Type B pancreatic cell (in vitro differentiated cells): ENCODE data around the gene STARD9. TPM values are rescaled to one million over a fixed set of nuclear protein-coding genes. Genes with fewer than 3 reads are reported as not detected.

Experiments
- DNase-seq: peaks from one replicate; pipeline ENCODE4 v3.0.0; 2021; ENCODE audit warnings: mixed read lengths; ENCODE audit not compliant: unreplicated experiment; ENCODE audit errors: extremely low spot score
- H3K27ac Mint-ChIP-seq: 2 replicates; pipeline ENCODE4 v1.8.0; 2021; ENCODE audit warnings: mild to moderate bottlenecking, mixed read lengths
- H3K27me3 Mint-ChIP-seq: 2 replicates; pipeline ENCODE4 v1.8.0; 2021; ENCODE audit warnings: mixed read lengths
- H3K36me3 Mint-ChIP-seq: 2 replicates; pipeline ENCODE4 v1.8.0; 2021; ENCODE audit warnings: mixed read lengths
- H3K4me1 Mint-ChIP-seq: one replicate; pipeline ENCODE4 v1.8.0; 2021; ENCODE audit warnings: mixed read lengths; ENCODE audit not compliant: unreplicated experiment
- H3K4me3 Mint-ChIP-seq: 2 replicates; pipeline ENCODE4 v1.8.0; 2021; ENCODE audit warnings: mild to moderate bottlenecking, mixed read lengths
- H3K9me3 Mint-ChIP-seq: 2 replicates; pipeline ENCODE4 v1.8.0; 2021; ENCODE audit warnings: mixed read lengths
- total RNA-seq: library from RNA; stranded (reverse); gene quantifications from 2 replicates; pipeline ENCODE4 v1.2.1, GENCODE V29; 2021; ENCODE audit warnings: low replicate concordance
- TF ChIP-seq, protein P1 (sequence below): fragments of 200-600 bp; sonication (generic); conservative IDR thresholded peaks from 2 replicates; pipeline ENCODE4 v1.5.0; 2021; ENCODE audit warnings: antibody characterized with exemption, mild to moderate bottlenecking

The STARD9 gene
- total RNA-seq, 1 donor from 2014 or later = 13.7 TPM

DNA sequence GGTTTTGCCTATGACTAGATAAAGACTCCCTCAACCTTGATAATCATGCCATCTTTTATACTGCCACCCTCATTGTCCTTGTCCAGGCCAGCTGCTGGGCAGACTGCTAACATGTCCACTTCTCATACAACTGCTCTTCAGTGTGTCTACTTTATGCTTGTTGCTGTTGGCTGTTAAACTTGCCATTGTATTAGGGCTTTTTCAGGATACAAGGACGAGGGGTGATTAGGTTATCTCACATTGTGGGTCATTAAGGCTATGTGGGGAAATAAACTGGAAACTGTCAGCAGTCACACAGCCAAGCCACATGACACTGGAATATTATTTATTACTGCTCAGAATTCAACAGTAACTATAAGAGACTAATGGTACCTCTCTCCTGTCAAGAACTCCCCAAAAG lies 36.1 kb downstream of the STARD9 start:
- DNase-seq = no peak
- H3K36me3 Mint-ChIP-seq = peaks cover 7% of the 10 kb centered on the region
- no peaks in the 10 kb centered on the region for H3K27me3 Mint-ChIP-seq
- no peak overlapping the region for H3K4me3 Mint-ChIP-seq
- H3K27ac Mint-ChIP-seq = no peak overlapping the region
- peaks cover 12% of the 10 kb centered on the region for H3K4me1 Mint-ChIP-seq
- TF ChIP-seq, protein P1, sequence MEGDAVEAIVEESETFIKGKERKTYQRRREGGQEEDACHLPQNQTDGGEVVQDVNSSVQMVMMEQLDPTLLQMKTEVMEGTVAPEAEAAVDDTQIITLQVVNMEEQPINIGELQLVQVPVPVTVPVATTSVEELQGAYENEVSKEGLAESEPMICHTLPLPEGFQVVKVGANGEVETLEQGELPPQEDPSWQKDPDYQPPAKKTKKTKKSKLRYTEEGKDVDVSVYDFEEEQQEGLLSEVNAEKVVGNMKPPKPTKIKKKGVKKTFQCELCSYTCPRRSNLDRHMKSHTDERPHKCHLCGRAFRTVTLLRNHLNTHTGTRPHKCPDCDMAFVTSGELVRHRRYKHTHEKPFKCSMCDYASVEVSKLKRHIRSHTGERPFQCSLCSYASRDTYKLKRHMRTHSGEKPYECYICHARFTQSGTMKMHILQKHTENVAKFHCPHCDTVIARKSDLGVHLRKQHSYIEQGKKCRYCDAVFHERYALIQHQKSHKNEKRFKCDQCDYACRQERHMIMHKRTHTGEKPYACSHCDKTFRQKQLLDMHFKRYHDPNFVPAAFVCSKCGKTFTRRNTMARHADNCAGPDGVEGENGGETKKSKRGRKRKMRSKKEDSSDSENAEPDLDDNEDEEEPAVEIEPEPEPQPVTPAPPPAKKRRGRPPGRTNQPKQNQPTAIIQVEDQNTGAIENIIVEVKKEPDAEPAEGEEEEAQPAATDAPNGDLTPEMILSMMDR = no peak
- H3K9me3 Mint-ChIP-seq = no peaks in the 10 kb centered on the region

DNA sequence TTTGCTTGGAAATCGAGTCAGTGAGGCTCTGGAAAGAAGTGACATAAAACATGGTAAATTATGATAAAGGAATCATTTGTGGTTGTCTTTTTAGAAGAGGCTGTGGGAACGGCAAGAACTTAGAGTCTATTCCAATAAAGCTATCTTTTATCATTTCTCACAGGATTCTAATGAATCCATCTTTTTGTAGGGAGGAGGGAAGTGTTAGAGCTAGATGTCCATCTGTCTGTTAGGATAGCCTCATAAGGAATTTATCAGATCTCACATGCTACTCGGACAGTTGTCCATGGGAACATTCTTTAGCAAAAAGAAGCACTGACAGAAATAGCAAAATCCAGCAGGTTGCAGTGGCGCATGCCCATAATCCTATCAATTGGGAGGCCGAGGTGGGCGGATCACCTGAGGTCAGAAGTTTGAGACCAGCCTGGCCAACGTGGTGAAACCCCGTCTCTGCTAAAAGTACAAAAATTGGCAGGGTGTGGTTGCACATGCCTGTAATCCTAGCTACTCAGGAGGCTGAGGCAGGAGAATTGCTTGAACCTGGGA lies 37.0 kb downstream of the STARD9 start:
- no peaks in the 10 kb centered on the region for H3K9me3 Mint-ChIP-seq
- H3K36me3 Mint-ChIP-seq = peaks cover 7% of the 10 kb centered on the region
- no peak for DNase-seq
- peaks cover 12% of the 10 kb centered on the region for H3K4me1 Mint-ChIP-seq
- H3K27ac Mint-ChIP-seq = no peak overlapping the region
- H3K4me3 Mint-ChIP-seq = no peak overlapping the region
- TF ChIP-seq, protein P1 = no peak
- H3K27me3 Mint-ChIP-seq = no peaks in the 10 kb centered on the region

DNA sequence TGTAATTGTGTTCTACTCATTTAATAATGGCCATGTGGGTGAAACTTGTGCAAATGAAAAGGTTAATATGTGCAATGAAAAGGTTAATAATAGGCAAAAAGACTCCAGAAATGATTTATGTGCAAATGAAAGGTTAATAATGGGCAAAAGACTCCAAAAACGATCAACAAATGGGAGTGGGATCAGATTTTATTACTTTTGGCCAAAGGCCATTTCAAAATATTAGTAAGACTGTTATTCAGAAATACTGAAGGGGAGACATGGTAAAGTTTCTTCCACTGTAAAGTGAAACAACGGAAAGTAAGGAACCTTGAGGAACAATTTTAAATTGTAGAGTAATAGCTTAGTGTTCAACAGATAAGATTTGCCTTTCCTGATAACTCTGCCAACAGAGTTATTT lies 40.7 kb downstream of the STARD9 start:
- H3K27me3 Mint-ChIP-seq = no peaks in the 10 kb centered on the region
- DNase-seq = no peak
- no peaks in the 10 kb centered on the region for H3K36me3 Mint-ChIP-seq
- H3K9me3 Mint-ChIP-seq = no peaks in the 10 kb centered on the region
- TF ChIP-seq, protein P1 = no peak
- no peaks in the 10 kb centered on the region for H3K4me1 Mint-ChIP-seq
- no peak overlapping the region for H3K27ac Mint-ChIP-seq
- H3K4me3 Mint-ChIP-seq = no peak overlapping the region

DNA sequence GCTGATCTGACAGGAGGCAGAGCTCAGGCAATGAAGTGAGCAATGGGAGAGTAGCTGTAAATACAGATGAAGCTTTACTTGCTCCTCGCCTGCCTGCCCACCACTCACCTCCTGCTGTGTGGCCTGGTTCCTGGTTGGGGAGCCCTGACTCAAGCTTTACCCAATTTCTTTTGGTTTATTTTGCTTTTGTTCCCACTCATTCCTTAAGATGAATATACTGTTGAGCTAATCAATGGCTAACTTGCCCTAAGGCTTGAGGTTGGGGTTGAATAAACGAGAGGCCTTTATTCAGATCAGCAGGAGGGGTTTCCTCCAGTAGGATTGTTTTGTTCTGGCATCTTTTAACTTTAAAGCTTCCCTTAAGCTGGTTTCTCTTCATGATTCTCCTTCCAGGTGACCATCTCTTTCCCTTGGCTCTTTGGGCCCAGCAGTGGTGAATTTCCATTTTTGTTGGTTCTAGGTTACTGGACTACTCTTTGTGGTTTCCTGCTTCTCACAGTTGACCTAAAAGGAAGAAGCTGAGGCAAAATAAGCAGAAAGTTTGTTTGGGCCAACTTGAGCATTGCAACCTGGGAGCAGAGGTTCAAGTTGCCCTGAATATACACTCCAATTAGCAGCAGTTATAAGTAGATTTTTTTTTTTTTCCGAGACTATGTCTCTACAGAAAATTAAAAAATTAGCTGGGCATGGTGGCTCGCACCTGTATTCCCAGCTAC lies 44.4 kb downstream of the STARD9 start:
- TF ChIP-seq, protein P1 = no peak
- Mint-ChIP-seq H3K27me3 (no peaks in the 10 kb centered on the region), H3K36me3 (no peaks in the 10 kb centered on the region), H3K4me3 (no peak overlapping the region), H3K9me3 (no peaks in the 10 kb centered on the region), H3K27ac (no peak overlapping the region), H3K4me1 (no peaks in the 10 kb centered on the region)
- peak; percentile 31 for DNase-seq

DNA sequence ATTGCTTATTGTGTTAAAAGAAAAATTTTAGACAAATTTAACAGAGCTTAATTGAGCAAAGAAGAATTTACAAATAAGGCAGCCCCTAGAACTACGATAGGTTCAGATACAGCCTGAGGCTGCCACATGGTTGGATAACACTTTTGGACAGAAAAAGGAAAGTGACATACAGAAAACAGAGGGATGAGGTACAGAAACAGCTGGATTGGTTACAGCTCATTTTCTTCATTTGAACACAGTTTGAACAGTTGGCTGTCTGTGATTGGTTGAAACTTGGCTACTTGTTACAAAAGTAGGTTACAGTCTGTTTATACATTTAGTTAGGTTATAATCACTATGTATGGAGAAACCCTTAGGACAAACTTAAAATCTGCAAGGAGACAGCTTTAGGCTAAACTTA lies 46.0 kb downstream of the STARD9 start:
- H3K4me1 Mint-ChIP-seq = no peaks in the 10 kb centered on the region
- TF ChIP-seq, protein P1 = no peak
- H3K4me3 Mint-ChIP-seq = no peak overlapping the region
- no peak for DNase-seq
- no peaks in the 10 kb centered on the region for H3K36me3 Mint-ChIP-seq
- no peaks in the 10 kb centered on the region for H3K9me3 Mint-ChIP-seq
- no peaks in the 10 kb centered on the region for H3K27me3 Mint-ChIP-seq
- no peak overlapping the region for H3K27ac Mint-ChIP-seq
